AG09319 (cell line): ENCODE measurements around the gene CPNE5.

Experiments used
- DNase-seq: peaks from one replicate; pipeline ENCODE4 v3.0.0-alpha.2; 2010; ENCODE audit warnings: low read depth; ENCODE audit errors: extremely low read depth
- TF ChIP-seq, protein P1 (sequence below): IDR thresholded peaks from 2 replicates; pipeline ENCODE4 v1.5.1; 2011; ENCODE audit warnings: low read depth, mild to moderate bottlenecking, inconsistent platforms, low read length, moderate library complexity

CPNE5 gene

DNA sequence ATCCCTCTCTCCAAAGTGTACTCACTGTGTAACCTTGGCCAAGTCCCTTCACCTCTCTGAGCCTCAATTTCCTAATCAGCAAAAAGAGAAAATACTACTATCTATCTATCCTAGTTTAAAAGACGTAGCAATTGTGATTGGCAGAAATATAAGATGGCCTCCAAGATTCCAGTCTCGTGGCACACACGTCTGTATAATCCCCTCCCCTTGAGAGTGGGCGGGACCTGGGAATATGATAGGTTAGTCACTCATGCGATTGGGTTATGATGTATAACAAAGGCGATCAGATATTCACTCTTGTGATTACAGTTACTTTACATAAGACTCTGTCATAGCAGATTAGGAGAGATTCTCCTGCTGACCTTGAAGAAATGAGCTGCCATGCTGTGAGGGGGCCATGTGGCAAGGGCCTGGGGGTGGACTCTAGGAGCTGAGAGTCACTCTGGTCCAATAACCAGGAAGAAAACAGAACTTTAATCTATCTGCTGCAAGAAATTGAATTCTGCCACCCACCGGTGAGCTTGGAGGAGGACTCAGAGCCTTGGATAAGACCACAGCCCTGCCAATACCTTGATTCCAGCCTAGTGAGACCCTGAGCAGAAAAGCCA is 6.0 kb downstream of the CPNE5 start:
- no peak for DNase-seq
- TF ChIP-seq, protein P1, sequence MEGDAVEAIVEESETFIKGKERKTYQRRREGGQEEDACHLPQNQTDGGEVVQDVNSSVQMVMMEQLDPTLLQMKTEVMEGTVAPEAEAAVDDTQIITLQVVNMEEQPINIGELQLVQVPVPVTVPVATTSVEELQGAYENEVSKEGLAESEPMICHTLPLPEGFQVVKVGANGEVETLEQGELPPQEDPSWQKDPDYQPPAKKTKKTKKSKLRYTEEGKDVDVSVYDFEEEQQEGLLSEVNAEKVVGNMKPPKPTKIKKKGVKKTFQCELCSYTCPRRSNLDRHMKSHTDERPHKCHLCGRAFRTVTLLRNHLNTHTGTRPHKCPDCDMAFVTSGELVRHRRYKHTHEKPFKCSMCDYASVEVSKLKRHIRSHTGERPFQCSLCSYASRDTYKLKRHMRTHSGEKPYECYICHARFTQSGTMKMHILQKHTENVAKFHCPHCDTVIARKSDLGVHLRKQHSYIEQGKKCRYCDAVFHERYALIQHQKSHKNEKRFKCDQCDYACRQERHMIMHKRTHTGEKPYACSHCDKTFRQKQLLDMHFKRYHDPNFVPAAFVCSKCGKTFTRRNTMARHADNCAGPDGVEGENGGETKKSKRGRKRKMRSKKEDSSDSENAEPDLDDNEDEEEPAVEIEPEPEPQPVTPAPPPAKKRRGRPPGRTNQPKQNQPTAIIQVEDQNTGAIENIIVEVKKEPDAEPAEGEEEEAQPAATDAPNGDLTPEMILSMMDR: no peak

DNA sequence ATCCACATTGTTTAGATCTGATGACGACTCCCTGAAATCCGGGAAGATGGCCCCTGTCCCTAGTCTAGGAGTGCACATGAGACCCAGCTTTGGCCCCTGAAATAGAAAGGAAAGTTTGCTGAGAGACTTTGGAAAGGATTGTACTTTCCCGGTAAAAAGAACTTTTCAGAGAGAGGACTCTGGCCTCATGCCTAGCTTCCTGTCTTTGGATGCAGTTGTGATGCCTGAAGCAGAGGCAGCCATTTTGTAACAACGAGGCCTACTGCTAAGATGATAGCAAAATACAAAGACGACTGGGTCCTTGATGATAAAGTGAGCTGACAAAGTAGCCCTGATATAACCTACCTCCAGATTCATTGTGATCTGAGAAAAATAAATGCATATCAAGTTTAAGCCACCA is 6.9 kb downstream of the CPNE5 start:
- TF ChIP-seq, protein P1: no peak
- no peak for DNase-seq

DNA sequence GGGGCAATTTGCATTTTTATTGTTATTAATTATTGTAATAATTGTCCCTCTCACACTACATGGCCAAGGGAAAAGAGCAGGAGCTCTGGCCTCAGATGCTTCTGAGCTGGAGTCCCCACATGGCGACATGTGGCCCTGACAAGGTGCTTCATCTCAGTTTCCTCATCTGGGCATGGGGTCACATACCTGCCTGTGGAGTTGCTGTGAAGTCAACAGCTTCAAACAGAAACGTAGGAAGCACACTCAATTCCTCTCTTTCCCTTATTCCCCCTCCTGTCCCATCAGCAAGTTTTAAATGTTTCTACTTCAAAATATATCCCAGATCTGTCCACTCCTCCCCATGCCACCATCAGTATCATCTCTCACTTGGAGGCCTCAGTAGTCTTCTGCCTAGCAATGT is 8.7 kb downstream of the CPNE5 start:
- no peak for DNase-seq
- TF ChIP-seq, protein P1: no peak

DNA sequence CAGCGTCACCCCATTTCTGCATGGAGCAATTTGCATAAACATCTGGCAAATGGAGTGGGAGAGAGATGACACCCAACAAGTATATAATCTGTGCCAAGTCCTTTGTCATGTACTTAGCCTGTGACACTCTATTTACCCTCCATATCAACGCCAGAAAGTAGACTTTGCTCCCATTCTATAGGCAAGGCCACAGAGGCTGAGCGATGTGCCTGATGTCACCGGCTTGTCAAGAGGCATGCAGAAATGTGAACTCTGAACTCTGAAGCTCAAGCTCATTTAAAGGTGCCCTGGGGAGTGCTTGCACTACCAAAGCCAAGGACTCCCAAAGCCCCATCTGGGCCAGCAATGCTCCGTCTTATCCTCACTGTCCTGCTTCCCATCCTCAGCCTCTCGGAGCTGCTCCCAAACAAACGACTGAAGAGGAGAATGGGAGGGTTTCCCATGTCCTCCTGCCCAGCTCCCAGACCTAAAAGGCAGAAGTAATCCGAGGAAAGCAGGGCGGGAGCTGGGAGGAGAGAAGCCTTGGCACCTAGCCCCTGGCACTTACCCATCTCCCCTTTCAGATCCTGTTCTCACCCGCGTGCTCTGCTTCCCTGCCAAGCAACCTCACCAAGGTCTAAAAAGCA is 9.2 kb downstream of the CPNE5 start:
- TF ChIP-seq, protein P1: no peak
- no peak for DNase-seq

DNA sequence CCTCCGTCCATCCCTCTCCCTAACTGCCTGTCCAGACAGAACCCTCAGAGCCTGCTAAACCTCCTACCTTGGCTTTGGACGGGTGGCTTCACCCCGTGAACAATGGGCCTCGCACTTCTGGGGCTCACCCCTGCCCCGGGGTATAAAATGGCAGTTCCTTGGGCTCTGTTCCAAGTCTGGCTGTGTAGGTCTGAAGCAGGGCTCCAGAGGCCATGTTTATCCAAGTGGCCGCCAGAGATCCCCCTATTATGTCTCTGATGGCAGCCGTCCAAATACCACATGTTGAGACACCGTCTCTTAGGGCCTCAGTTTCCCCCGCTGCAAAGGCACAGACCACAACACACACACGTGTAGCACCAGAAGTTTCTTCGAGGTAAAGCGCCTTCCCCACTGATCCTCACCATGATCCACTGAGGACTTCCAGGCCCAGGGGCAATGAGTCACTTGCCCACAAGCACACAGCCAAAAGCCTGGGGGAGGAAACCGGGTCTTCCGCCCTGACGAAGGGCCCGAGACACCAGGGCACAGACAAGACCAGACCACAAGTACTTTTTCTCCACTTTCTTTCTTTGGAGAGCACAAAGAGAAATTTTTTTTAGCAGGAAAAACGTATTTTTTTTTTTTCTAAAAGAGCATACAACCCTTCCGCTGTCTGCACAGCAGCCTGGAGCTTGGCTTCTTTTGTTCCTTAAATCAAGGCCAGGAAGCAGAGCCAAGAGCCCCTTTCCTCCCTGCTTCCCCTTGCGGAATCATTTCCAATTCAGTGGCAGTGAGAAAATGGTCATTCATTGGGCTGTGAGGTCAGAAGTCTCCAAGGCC is 11.8 kb downstream of the CPNE5 start:
- DNase-seq: no peak
- TF ChIP-seq, protein P1: no peak

DNA sequence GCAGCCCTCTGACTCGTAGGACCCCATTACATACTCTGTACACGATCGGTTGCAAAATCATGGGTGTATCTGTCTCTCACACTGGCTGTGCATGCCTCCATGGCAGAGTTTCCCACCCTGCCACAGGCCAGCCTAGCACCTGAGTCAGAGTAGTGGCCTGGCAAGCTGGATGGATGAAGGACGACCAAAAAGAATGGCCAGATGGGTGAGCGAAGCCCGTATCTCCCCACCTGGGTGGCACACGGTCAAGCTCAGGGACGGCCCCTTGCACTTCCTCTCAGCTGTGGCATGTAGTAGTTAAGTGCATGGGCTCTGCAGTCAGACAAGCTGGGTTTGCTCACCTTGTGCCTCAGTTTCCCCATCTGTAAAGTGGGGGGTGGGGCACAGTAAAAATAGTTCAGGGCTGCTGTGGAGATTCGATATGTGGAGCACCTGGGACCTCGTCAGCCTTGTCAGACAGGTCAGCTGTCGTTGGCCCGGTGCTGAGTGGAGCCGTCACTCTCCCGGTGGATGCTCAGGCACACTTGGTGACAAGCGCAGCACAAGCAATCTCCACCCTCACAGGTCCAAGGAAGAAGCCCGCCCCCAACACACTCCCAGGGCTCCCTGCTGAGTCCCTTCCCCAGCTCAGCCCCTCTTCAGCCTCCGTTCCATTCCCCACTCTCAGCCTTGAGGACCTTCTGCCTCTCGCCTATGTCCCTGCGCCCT is 12.6 kb downstream of the CPNE5 start:
- TF ChIP-seq, protein P1: no peak
- no peak for DNase-seq
